Measurements from ENCODE around the gene PRPF31. TPM values are rescaled to one million over a fixed set of nuclear protein-coding genes. Genes with fewer than 3 reads are reported as not detected.

PRPF31 gene
- total and polyA plus RNA-seq, 2 of the 13 experiments (the other 11 are each of a cell fraction or from before 2014, with no cell fraction given) = 23.8 to 63.8 TPM

DNA sequence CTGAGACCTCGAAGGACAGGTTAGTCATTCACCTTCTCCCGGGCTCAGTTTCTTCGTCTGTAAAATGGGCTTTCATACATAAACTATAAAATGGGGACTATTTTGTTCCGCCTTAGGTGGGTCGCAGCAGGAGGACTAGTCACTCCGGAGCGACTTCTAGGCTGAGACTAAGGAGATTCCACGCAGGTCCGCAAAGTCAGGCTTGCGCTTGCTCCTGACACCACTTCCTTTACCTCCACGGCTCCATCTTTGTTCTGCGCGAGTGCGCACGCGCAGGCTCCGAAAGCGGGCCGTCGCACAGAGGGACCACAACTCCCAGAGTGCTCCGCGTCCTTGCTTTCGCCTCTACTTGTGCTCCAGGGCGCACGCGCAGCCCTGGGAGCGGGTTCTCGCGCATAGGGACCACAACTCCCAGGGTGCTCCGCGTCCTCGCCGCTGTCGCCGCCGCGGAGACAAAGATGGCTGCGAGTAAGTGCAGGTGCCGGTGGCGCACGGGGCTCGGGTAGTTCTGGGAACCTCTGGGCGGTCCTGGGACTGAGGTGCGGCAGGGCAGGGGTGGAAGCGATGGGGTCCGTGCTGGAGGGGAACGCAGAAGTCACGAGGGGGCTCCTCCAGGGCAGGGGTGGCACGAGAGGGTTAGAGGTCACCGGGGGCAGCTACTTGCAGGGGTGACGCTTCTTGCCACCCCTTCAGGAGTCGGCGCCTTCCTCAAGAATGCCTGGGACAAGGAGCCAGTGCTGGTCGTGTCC is 13.0 kb upstream of the PRPF31 start, which contains the start of gene NDUFA3 (continued):
- TF ChIP-seq, protein P1, sequence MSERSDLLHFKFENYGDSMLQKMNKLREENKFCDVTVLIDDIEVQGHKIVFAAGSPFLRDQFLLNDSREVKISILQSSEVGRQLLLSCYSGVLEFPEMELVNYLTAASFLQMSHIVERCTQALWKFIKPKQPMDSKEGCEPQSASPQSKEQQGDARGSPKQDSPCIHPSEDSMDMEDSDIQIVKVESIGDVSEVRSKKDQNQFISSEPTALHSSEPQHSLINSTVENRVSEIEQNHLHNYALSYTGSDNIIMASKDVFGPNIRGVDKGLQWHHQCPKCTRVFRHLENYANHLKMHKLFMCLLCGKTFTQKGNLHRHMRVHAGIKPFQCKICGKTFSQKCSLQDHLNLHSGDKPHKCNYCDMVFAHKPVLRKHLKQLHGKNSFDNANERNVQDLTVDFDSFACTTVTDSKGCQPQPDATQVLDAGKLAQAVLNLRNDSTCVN (CRISPR knock-in tag; IDR thresholded peaks at IDR 0.05; ENCODE audit: borderline replicate concordance) = no peak; the same call in 1 of the 2 replicates
- TF ChIP-seq ZNF883 (CRISPR knock-in tag; IDR thresholded peaks at IDR 0.05; ENCODE audit: not compliant biosample characterization) (peak; percentile 42), ZNF30 (CRISPR knock-in tag; IDR thresholded peaks at IDR 0.05) (no peak), IRX3 (CRISPR knock-in tag; IDR thresholded peaks at IDR 0.05; ENCODE audit: borderline replicate concordance, low read depth) (no peak), KMT2B (CRISPR knock-in tag; IDR thresholded peaks at IDR 0.05) (peak; percentile 80; the same call in 1 of the 2 replicates)

DNA sequence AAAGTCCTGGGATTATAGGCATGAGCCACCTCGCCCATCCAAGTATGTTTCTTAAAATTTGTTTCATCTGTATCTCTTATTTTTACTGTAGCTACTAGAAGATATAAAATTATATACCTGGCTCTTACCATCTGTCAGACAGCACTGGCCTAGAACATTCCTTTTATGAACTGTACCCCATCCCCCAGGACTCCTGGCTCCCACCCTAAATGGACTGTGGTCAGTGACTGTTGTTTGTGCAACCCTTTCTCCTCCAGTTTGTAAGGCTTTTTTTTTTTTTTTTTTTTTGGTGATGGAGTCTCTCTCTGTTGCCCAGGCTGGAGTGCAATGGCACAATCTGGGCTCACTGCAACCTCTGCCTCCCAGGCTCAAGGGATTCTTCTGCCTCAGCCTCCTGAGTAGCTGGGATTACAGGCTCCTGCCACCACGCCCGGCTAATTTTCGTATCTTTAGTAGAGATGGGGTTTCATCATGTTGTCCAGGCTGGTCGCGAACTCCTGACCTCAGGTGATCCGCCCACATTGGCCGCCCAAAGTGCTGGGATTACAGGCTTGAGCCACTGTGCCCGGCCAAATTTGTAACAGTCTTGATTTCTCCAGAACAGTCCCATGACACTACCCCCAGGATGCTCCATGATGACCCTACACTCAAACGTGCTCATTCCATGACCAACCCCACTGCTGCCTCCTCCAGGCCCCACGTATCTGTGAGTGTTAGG is 10.4 kb upstream of the PRPF31 start:
- Histone ChIP-seq H3K9me3 (ENCODE audit: low read length) (no peaks in the 10 kb centered on the region), H3K9ac (ENCODE audit: insufficient read depth, low read depth, low read length) (no peak overlapping the region), H3K36me3 (replicated peaks in 1 of 2; ENCODE audit: control insufficient read depth in 1 of 2, insufficient read depth in 2 of 2, low read length in 2 of 2) (peaks cover 11 to 37% of the 10 kb centered on the region in 2 experiments; a peak in 4 of 5 replicates), H2AFZ (ENCODE audit: low read length) (no peak overlapping the region), H4K20me1 (ENCODE audit: insufficient read depth, low read length) (no peaks in the 10 kb centered on the region), H3K27me3 (ENCODE audit: control insufficient read depth in 1 of 2, insufficient read depth in 2 of 2, low read length in 2 of 2) (no peaks in the 10 kb centered on the region; a peak in 1 of 5 replicates), H3K4me1 (ENCODE audit: insufficient read depth, low read length) (peaks cover 17% of the 10 kb centered on the region), H3K79me2 (ENCODE audit: insufficient read depth, low read length) (peaks cover 9% of the 10 kb centered on the region), H3K4me3 (replicated peaks in 1 of 3; ENCODE audit: insufficient read depth in 1 of 3, low read depth in 2 of 3, low read length in 3 of 3) (no peak overlapping the region), H3K4me2 (ENCODE audit: low read depth, low read length) (no peak overlapping the region), H3K27ac (ENCODE audit: extremely low read length, insufficient read depth, low read length) (no peak overlapping the region)
- POLR2A ChIA-PET = interaction anchor here (0.7 kb wide), 1 partner anchor 84 kb away, joined by 3 read pairs; the partner anchor contains the start of gene MBOAT7
- intact Hi-C loops (cut with micrococcal nuclease; ENCODE audit: unreplicated experiment) = no loop called here
- BruUV-seq (replicated peaks) = no TSS peak
- TF ChIP-seq GTF2F1 (IDR thresholded peaks at IDR 0.05; ENCODE audit: low read length) = no peak
- TF ChIP-seq, protein P2, sequence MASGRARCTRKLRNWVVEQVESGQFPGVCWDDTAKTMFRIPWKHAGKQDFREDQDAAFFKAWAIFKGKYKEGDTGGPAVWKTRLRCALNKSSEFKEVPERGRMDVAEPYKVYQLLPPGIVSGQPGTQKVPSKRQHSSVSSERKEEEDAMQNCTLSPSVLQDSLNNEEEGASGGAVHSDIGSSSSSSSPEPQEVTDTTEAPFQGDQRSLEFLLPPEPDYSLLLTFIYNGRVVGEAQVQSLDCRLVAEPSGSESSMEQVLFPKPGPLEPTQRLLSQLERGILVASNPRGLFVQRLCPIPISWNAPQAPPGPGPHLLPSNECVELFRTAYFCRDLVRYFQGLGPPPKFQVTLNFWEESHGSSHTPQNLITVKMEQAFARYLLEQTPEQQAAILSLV (CRISPR knock-in tag; IDR thresholded peaks at IDR 0.05; ENCODE audit: borderline replicate concordance) = no peak
- TF ChIP-seq, protein P3, sequence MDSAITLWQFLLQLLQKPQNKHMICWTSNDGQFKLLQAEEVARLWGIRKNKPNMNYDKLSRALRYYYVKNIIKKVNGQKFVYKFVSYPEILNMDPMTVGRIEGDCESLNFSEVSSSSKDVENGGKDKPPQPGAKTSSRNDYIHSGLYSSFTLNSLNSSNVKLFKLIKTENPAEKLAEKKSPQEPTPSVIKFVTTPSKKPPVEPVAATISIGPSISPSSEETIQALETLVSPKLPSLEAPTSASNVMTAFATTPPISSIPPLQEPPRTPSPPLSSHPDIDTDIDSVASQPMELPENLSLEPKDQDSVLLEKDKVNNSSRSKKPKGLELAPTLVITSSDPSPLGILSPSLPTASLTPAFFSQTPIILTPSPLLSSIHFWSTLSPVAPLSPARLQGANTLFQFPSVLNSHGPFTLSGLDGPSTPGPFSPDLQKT (CRISPR knock-in tag; IDR thresholded peaks at IDR 0.05; ENCODE audit: borderline replicate concordance) = no peak
- TF ChIP-seq, protein P4, sequence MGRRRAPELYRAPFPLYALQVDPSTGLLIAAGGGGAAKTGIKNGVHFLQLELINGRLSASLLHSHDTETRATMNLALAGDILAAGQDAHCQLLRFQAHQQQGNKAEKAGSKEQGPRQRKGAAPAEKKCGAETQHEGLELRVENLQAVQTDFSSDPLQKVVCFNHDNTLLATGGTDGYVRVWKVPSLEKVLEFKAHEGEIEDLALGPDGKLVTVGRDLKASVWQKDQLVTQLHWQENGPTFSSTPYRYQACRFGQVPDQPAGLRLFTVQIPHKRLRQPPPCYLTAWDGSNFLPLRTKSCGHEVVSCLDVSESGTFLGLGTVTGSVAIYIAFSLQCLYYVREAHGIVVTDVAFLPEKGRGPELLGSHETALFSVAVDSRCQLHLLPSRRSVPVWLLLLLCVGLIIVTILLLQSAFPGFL (CRISPR knock-in tag; IDR thresholded peaks at IDR 0.05) = no peak
- FAIRE-seq (no peak), DNase-seq (ENCODE audit: low spot score) (no peak), ATAC-seq (no peak)
- CTCF ChIA-PET (ENCODE audit: low intra/inter-chr PET ratio, low total read pairs) = no interaction called here
- in situ Hi-C loops (cut with HindIII; ENCODE audit: extremely low pct_ligation_motif_present, low pct_unique_long_range_greater_than_20kb) = no loop called here
- 95% methylated on average over 11 of the region's 11 CpGs for WGBS (ENCODE audit: low lambda C conversion rate)
